HepG2 (cell line): ENCODE data around the gene CALD1. TPM values are rescaled to one million over a fixed set of nuclear protein-coding genes. Genes with fewer than 3 reads are reported as not detected.

Source experiments
- ATAC-seq: fragments of 200-7000 bp; cut with Tn5 transposase; 3 replicates; pipeline ENCODE4 v1.9.1; 2020; ENCODE audit warnings: mild to moderate bottlenecking, moderate library complexity
- BruUV-seq: library from RNA; stranded (reverse); fragments of 400-500 nt; replicated peaks from 2 replicates; lab custom pipeline; 2021; lab: Mats Ljungman, UMichigan
- CTCF ChIA-PET: fragments of 300-600 bp; formaldehyde crosslinking; extraction: SDS; loops from one replicate; lab custom pipeline; 2021; ENCODE audit warnings: low total read pairs, inconsistent platforms, low intra/inter-chr PET ratio; lab: Yijun Ruan, JAX
- POLR2A ChIA-PET: fragments of 350-600 bp; sonication (Branson Sonifier 250); formaldehyde crosslinking; loops from one replicate; lab custom pipeline; 2020; ENCODE audit warnings: antibody characterized with exemption, inconsistent platforms; lab: Yijun Ruan, JAX
- DNase-seq: peaks from one replicate; pipeline ENCODE4 v3.0.0-alpha.2; 2015; ENCODE audit warnings: low spot score
- FAIRE-seq: peaks from 3 replicates; lab custom pipeline; 2011; peaks lifted over from hg19 to GRCh38; lab: Jason Lieb, UNC
- H2AFZ ChIP-seq: one replicate; pipeline ENCODE4 v1.6.1; 2011; ENCODE audit warnings: low read length, inconsistent platforms
- H3K27ac ChIP-seq: fragments of 300-600 bp; 3 replicates; pipeline ENCODE4 v1.8.0; 2011; ENCODE audit warnings: mixed run types, mild to moderate bottlenecking, mixed read lengths, low read length, inconsistent platforms; ENCODE audit not compliant: insufficient read depth; ENCODE audit errors: extremely low read length
- H3K27me3 ChIP-seq, 2 experiments: fragments of 200-600 bp in 1 of 2; 2 replicates in 1 of 2; 3 replicates in 1 of 2; pipeline versions ENCODE4 v1.6.0 to v1.8.0; 2011; ENCODE audit warnings: low read length in 2 of 2, mild to moderate bottlenecking in 2 of 2, moderate library complexity in 2 of 2, inconsistent platforms in 1 of 2; ENCODE audit not compliant: insufficient read depth in 2 of 2, control insufficient read depth in 1 of 2
- H3K36me3 ChIP-seq, 2 experiments: fragments of 200-600 bp in 1 of 2; replicated peaks in 1 of 2; 2 replicates in 1 of 2; 3 replicates in 1 of 2; pipeline versions ENCODE4 v1.5.1 to v1.8.0; 2011; ENCODE audit warnings: low read length in 2 of 2, inconsistent platforms in 1 of 2; ENCODE audit not compliant: insufficient read depth in 2 of 2, control insufficient read depth in 1 of 2
- H3K4me1 ChIP-seq: 2 replicates; pipeline ENCODE4 v1.5.1; 2012; ENCODE audit warnings: low read length, inconsistent platforms; ENCODE audit not compliant: insufficient read depth
- H3K4me2 ChIP-seq: 2 replicates; pipeline ENCODE4 v1.6.0; 2011; ENCODE audit warnings: low read depth, low read length, inconsistent platforms
- H3K4me3 ChIP-seq, 3 experiments: fragments of 200-600 bp in 1 of 3; sonication (generic), shearing (Covaris generic) in 1 of 3; replicated peaks in 1 of 3; 2 replicates each; pipeline ENCODE4 v1.5.1; 2011 to 2016; ENCODE audit warnings: low read length in 3 of 3, inconsistent platforms in 2 of 3, low read depth in 2 of 3, mild to moderate bottlenecking in 2 of 3, control low read depth in 1 of 3, mixed read lengths in 1 of 3; ENCODE audit not compliant: insufficient read depth in 1 of 3
- H3K79me2 ChIP-seq: one replicate; pipeline ENCODE4 v1.6.1; 2011; ENCODE audit warnings: low read length, inconsistent platforms; ENCODE audit not compliant: insufficient read depth
- H3K9ac ChIP-seq: 2 replicates; pipeline ENCODE4 v1.6.0; 2011; ENCODE audit warnings: mild to moderate bottlenecking, low read depth, low read length, inconsistent platforms; ENCODE audit not compliant: insufficient read depth
- H3K9me3 ChIP-seq: 2 replicates; pipeline ENCODE4 v1.5.1; 2012; ENCODE audit warnings: mild to moderate bottlenecking, low read length
- H4K20me1 ChIP-seq: 2 replicates; pipeline ENCODE4 v1.6.0; 2011; ENCODE audit warnings: inconsistent platforms, mild to moderate bottlenecking, low read length, moderate library complexity; ENCODE audit not compliant: insufficient read depth
- EEA1 ChIP-seq: sonication (generic); formaldehyde crosslinking; IDR thresholded peaks from 2 replicates; pipeline ENCODE4 v1.5.1; 2020; ENCODE audit warnings: mild to moderate bottlenecking, missing genetic modification reagents, borderline replicate concordance
- GATAD1 ChIP-seq: IDR thresholded peaks from 2 replicates; pipeline ENCODE4 v1.6.1; 2016; ENCODE audit warnings: missing genetic modification reagents, missing compliant biosample characterization
- RAD51 ChIP-seq: fragments of 450-650 bp; IDR thresholded peaks from 2 replicates; pipeline ENCODE4 v1.6.1; 2016; ENCODE audit warnings: borderline replicate concordance
- USF2 ChIP-seq, 2 experiments: sonication (generic) in 1 of 2; formaldehyde crosslinking in 1 of 2; IDR thresholded peaks; 2 replicates each; pipeline versions ENCODE4 v1.5.1 to v1.6.1; 2011 to 2020; ENCODE audit warnings: borderline replicate concordance in 1 of 2, low read depth in 1 of 2, low read length in 1 of 2, mild to moderate bottlenecking in 1 of 2, missing genetic modification reagents in 1 of 2, moderate library complexity in 1 of 2
- ZGPAT ChIP-seq: IDR thresholded peaks from 2 replicates; pipeline ENCODE4 v1.6.1; 2016; ENCODE audit warnings: mild to moderate bottlenecking
- WGBS: methylation state at CpG from one replicate; pipeline ENCODE4 v1.1.6; 2017; ENCODE audit warnings: low lambda C conversion rate; 5-methylcytosine and 5-hydroxymethylcytosine counted together
- in situ Hi-C: cut with HindIII; loops from 2 replicates; pipeline ENCODE4 v1.10.0; 2017; ENCODE audit warnings: low pct_unique_long_range_greater_than_20kb; ENCODE audit not compliant: extremely low pct_ligation_motif_present
- intact Hi-C: fragments of 100-400 bp; cut with micrococcal nuclease; formaldehyde crosslinking; loops from one replicate; pipeline ENCODE4 v1.10.0; 2022; ENCODE audit not compliant: unreplicated experiment
- polyA plus RNA-seq, 8 experiments: library from polyadenylated mRNA; depleted of rRNA in 3 of 8; stranded (reverse) in 7 of 8; unstranded in 1 of 8; fragments of >200 nt; fragmentation: Illumina TruSeq in 4 of 8; extraction: Trizol in 4 of 8; gene quantifications; 2 replicates each; pipeline versions ENCODE4 v1.2.1 to v1.2.3, GENCODE V29; 2011 to 2016; ENCODE audit warnings: low read depth in 4 of 8, missing spikeins in 1 of 8, mixed read lengths in 1 of 8; ENCODE audit not compliant: insufficient read depth in 1 of 8
- total RNA-seq, 5 experiments: library from RNA; depleted of rRNA; stranded (reverse); fragments of >200 nt; fragmentation: Illumina TruSeq; extraction: Trizol; gene quantifications; 2 replicates each; pipeline ENCODE4 v1.2.3, GENCODE V29; 2016; ENCODE audit warnings: low read depth in 1 of 5

CALD1 gene
- total and polyA plus RNA-seq, 2 of the 13 experiments (the other 11 are each of a cell fraction or from before 2014, with no cell fraction given) = 53.0 to 112 TPM

GRCh38 chr7:134737566-134738345, 41.7 kb upstream of the CALD1 start (continued):
- TF ChIP-seq ZGPAT (CRISPR knock-in tag) (no peak), EEA1 (CRISPR knock-in tag) (no peak)

- TF ChIP-seq GATAD1 (CRISPR knock-in tag) = no peak
- TF ChIP-seq RAD51 = peak; percentile 84
- TF ChIP-seq USF2 (IDR thresholded peaks at IDR 0.05; ENCODE audit: low read depth, low read length) = peak; percentile 65
- no peak for TF ChIP-seq USF2 (CRISPR knock-in tag; IDR thresholded peaks at IDR 0.05; ENCODE audit: borderline replicate concordance)
- no peaks in the 10 kb centered on the region for H3K4me1 ChIP-seq
- no peaks in the 10 kb centered on the region for H4K20me1 ChIP-seq
- FAIRE-seq (no peak), ATAC-seq (no peak), DNase-seq (no peak)
- H3K4me2 ChIP-seq = no peak overlapping the region
- intact Hi-C loops = no loop called here
- H3K36me3 ChIP-seq = no peaks in the 10 kb centered on the region
- in situ Hi-C loops = no loop called here
- H3K27me3 ChIP-seq = peaks cover 0 to 4% of the 10 kb centered on the region in 2 experiments; a peak in 1 of 5 replicates
- ChIA-PET CTCF (no interaction called here), POLR2A (no interaction called here)
- H3K27ac ChIP-seq = no peak overlapping the region
- H2AFZ ChIP-seq = no peak overlapping the region
- no peak overlapping the region for H3K9ac ChIP-seq
- no peaks in the 10 kb centered on the region for H3K79me2 ChIP-seq
- H3K4me3 ChIP-seq = no peak overlapping the region
- no TSS peak for BruUV-seq
- no peaks in the 10 kb centered on the region for H3K9me3 ChIP-seq
- 14% methylated on average over 3 of the region's 3 CpGs for WGBS
These were observed 40.1 kb upstream of the CALD1 start for GRCh38 chr7:134739362-134739761.
